K562 (cell line): ENCODE measurements around the gene FBRS. TPM values are rescaled to one million over a fixed set of nuclear protein-coding genes. Genes with fewer than 3 reads are reported as not detected.
"Not testable (repeated sequence)": the region's sequence is repeated elsewhere in the genome, so short reads cannot be mapped to it uniquely, and the experiment has no call there.

ENCODE experiments used
- ATAC-seq: fragments of 200-7000 bp; cut with Tn5 transposase; 3 replicates; pipeline ENCODE4 v1.9.1; 2020; ENCODE audit warnings: moderate library complexity
- BruUV-seq: library from RNA; stranded (reverse); fragments of 400-500 nt; replicated peaks from 2 replicates; lab custom pipeline; 2021; lab: Mats Ljungman, UMichigan
- CTCF ChIA-PET: fragments of 300-600 bp; formaldehyde crosslinking; extraction: SDS; loops from one replicate; lab custom pipeline; 2021; ENCODE audit warnings: low intra/inter-chr PET ratio; lab: Yijun Ruan, JAX
- POLR2A ChIA-PET: fragments of 300-600, 350-650 bp; sonication (Branson Sonifier 250); formaldehyde crosslinking; extraction: SDS; loops from one replicate; lab custom pipeline; 2021; ENCODE audit warnings: antibody characterized with exemption, inconsistent platforms; lab: Yijun Ruan, JAX
- DNase-seq, 4 experiments: peaks; one replicate each; pipeline versions ENCODE4 v3.0.0 to v3.0.0-alpha.2; 2011 to 2018; ENCODE audit warnings: low spot score in 3 of 4, mixed read lengths in 3 of 4; ENCODE audit errors: extremely low read depth in 1 of 4
- FAIRE-seq: peaks from 2 replicates; lab custom pipeline; 2011; peaks lifted over from hg19 to GRCh38; lab: Jason Lieb, UNC
- H2AFZ ChIP-seq: 2 replicates; pipeline ENCODE4 v1.6.0; 2011; ENCODE audit warnings: low read depth, low read length, control low read depth, inconsistent platforms
- H3K27ac ChIP-seq: fragments of 200-600 bp; 3 replicates; pipeline ENCODE4 v1.8.0; 2011; ENCODE audit warnings: low read depth, mild to moderate bottlenecking, control low read depth, inconsistent platforms, low read length, moderate library complexity, mixed read lengths; ENCODE audit errors: extremely low read depth
- H3K27me3 ChIP-seq, 2 experiments: fragments of 300-600 bp in 1 of 2; 2 replicates in 1 of 2; 3 replicates in 1 of 2; pipeline versions ENCODE4 v1.6.0 to v1.8.0; 2011; ENCODE audit warnings: inconsistent platforms in 2 of 2, low read length in 2 of 2, mild to moderate bottlenecking in 1 of 2, mixed read lengths in 1 of 2, moderate library complexity in 1 of 2; ENCODE audit not compliant: control insufficient read depth in 2 of 2, insufficient read depth in 2 of 2
- H3K36me3 ChIP-seq: fragments of 300-600 bp; 3 replicates; pipeline ENCODE4 v1.8.0; 2011; ENCODE audit warnings: mild to moderate bottlenecking, low read length, inconsistent platforms; ENCODE audit not compliant: control insufficient read depth, insufficient read depth
- H3K4me1 ChIP-seq, 2 experiments: fragments of 200-600 bp in 1 of 2; replicated peaks in 1 of 2; 2 replicates in 1 of 2; 3 replicates in 1 of 2; pipeline versions ENCODE4 v1.5.1 to v1.8.0; 2011; ENCODE audit warnings: inconsistent platforms in 2 of 2, low read length in 2 of 2, mild to moderate bottlenecking in 1 of 2, mixed read lengths in 1 of 2, moderate library complexity in 1 of 2; ENCODE audit not compliant: control insufficient read depth in 2 of 2, insufficient read depth in 2 of 2
- H3K4me2 ChIP-seq: 2 replicates; pipeline ENCODE4 v1.6.1; 2011; ENCODE audit warnings: low read length, control low read depth, inconsistent platforms, mixed read lengths; ENCODE audit not compliant: insufficient read depth
- H3K4me3 ChIP-seq: fragments of 200-600 bp; sonication (generic), shearing (Covaris generic); 2 replicates; pipeline ENCODE4 v1.5.1; 2016; ENCODE audit warnings: control low read depth, inconsistent platforms
- H3K79me2 ChIP-seq: fragments of 200-600 bp; 3 replicates; pipeline ENCODE4 v1.8.0; 2011; ENCODE audit warnings: low read length, inconsistent platforms; ENCODE audit not compliant: control insufficient read depth, insufficient read depth
- H3K9ac ChIP-seq, 2 experiments: 2 replicates each; pipeline versions ENCODE4 v1.6.0 to v1.6.1; 2011; ENCODE audit warnings: low read depth in 2 of 2, low read length in 2 of 2, control low read depth in 1 of 2, inconsistent platforms in 1 of 2, mild to moderate bottlenecking in 1 of 2, mixed read lengths in 1 of 2; ENCODE audit not compliant: insufficient read depth in 1 of 2
- H3K9me1 ChIP-seq: one replicate; pipeline ENCODE4 v1.6.0; 2011; ENCODE audit warnings: inconsistent platforms, mild to moderate bottlenecking, low read length, moderate library complexity; ENCODE audit not compliant: control insufficient read depth, insufficient read depth
- H3K9me3 ChIP-seq: replicated peaks from 2 replicates; pipeline ENCODE4 v1.5.1; 2011; ENCODE audit warnings: low read depth, low read length, inconsistent platforms; ENCODE audit not compliant: control insufficient read depth, insufficient read depth
- H4K20me1 ChIP-seq: replicated peaks from 2 replicates; pipeline ENCODE4 v1.6.1; 2011; ENCODE audit warnings: low read length, inconsistent platforms, mixed read lengths; ENCODE audit not compliant: control insufficient read depth, insufficient read depth
- ASH1L ChIP-seq: fragments of 450-650 bp; IDR thresholded peaks from 2 replicates; pipeline ENCODE4 v1.6.1; 2018; ENCODE audit warnings: borderline replicate concordance, mild to moderate bottlenecking, low read depth; ENCODE audit not compliant: partially characterized antibody
- NFE2L1 ChIP-seq: fragments of 450-650 bp; IDR thresholded peaks from 2 replicates; pipeline ENCODE4 v1.6.1; 2016; ENCODE audit warnings: missing genetic modification characterization, low read depth, mild to moderate bottlenecking, missing compliant biosample characterization, moderate library complexity, borderline replicate concordance
- NR4A1 ChIP-seq, 2 experiments: fragments of 250-450 bp in 1 of 2; fragments of 450-650 bp in 1 of 2; sonication (Bioruptor Pico) in 1 of 2; IDR thresholded peaks; 2 replicates each; pipeline versions ENCODE4 v1.4.0 to v1.6.1; 2016 to 2020; ENCODE audit warnings: mild to moderate bottlenecking in 2 of 2, missing compliant biosample characterization in 1 of 2, missing genetic modification characterization in 1 of 2, moderate library complexity in 1 of 2
- RBFOX2 ChIP-seq: fragments of 200-400 bp; formaldehyde crosslinking; IDR thresholded peaks from 2 replicates; pipeline ENCODE4 v1.6.1; 2017; ENCODE audit warnings: low read depth, mild to moderate bottlenecking, low read length, moderate library complexity
- ZBTB43 ChIP-seq: sonication (generic); formaldehyde crosslinking; IDR thresholded peaks from 2 replicates; pipeline ENCODE4 v1.8.0; 2023; ENCODE audit warnings: mild to moderate bottlenecking, missing genetic modification reagents
- WGBS: fragments of 100-300 bp; shearing (Covaris generic); methylation state at CpG from one replicate; pipeline ENCODE4 v1.1.6; 2016; ENCODE audit warnings: low coverage, mixed read lengths; ENCODE audit not compliant: insufficient coverage; ENCODE audit errors: missing lambda C conversion rate; 5-methylcytosine and 5-hydroxymethylcytosine counted together
- in situ Hi-C: fragments of 300-500 bp; cut with MboI; formaldehyde crosslinking; loops from 4 replicates; pipeline ENCODE4 v1.15.0; 2018; ENCODE audit warnings: inconsistent platforms, mixed read lengths
- intact Hi-C: fragments of 100-400 bp; cut with micrococcal nuclease; formaldehyde crosslinking; loops from 2 replicates; pipeline ENCODE4 v1.14.2; 2022
- polyA plus RNA-seq, 8 experiments: library from polyadenylated mRNA; depleted of rRNA in 4 of 8; stranded (reverse) in 5 of 8; unstranded in 3 of 8; fragments of >200 nt; fragmentation: Nextera tagmentation in 2 of 8; fragmentation: Illumina TruSeq in 1 of 8; extraction: Ambion mirVana in 2 of 8; extraction: Trizol in 1 of 8; gene quantifications; 2 replicates each; pipeline versions ENCODE4 v1.2.1 to v1.2.3, GENCODE V29; 2011 to 2014; ENCODE audit warnings: inconsistent platforms in 1 of 8, missing spikeins in 1 of 8
- total RNA-seq, 7 experiments: library from RNA; depleted of rRNA in 6 of 7; stranded (reverse); fragments of >200 nt in 6 of 7; fragmentation: Illumina TruSeq in 2 of 7; extraction: Trizol in 2 of 7; gene quantifications; 2 replicates each; pipeline versions ENCODE4 v1.2.1 to v1.2.3, GENCODE V29; 2011 to 2021; ENCODE audit warnings: low replicate concordance in 1 of 7

Gene FBRS
- total and polyA plus RNA-seq, 9 of the 15 experiments (the other 6 are each of a cell fraction or from before 2014, with no cell fraction given) = 0.32 to 59.5 (median 13.1) TPM

- H3K9me1 ChIP-seq, CTCF ChIA-PET, intact Hi-C loops, H3K9ac ChIP-seq, DNase-seq, H4K20me1 ChIP-seq, H3K4me3 ChIP-seq, ATAC-seq, FAIRE-seq, BruUV-seq, in situ Hi-C loops, H3K27ac ChIP-seq, H3K4me2 ChIP-seq, H3K9me3 ChIP-seq, H2AFZ ChIP-seq, H3K27me3 ChIP-seq: not testable (repeated sequence)
- H3K36me3 ChIP-seq = peaks cover 83% of the 10 kb centered on the region
- H3K4me1 ChIP-seq = peaks cover 11% of the 10 kb centered on the region in 2 experiments
- POLR2A ChIA-PET = interaction anchor here (0.8 to 1.9 kb wide), 2 partner anchors 10 to 14 kb away, joined by 3 to 10 read pairs; no protein-coding TSS in a partner anchor
- H3K79me2 ChIP-seq = peaks cover 48% of the 10 kb centered on the region
- 92% methylated on average over 5 of the region's 12 CpGs for WGBS
Measured at GRCh38 chr16:30703071-30703470, 44.8 kb downstream of the FBRS start.

- ChIA-PET POLR2A (interaction anchor here (0.9 kb wide), 1 partner anchor 71 kb away, joined by 3 read pairs; no protein-coding TSS in a partner anchor), CTCF (no interaction called here)
- 95% methylated on average over 10 of the region's 10 CpGs for WGBS
- H4K20me1 ChIP-seq = 0 out of 2 replicates have a peak, but pooled peaks cover 7% of the 10 kb centered on the region
- no peaks in the 10 kb centered on the region for H3K9me3 ChIP-seq
- DNase-seq (no peak), FAIRE-seq (no peak), ATAC-seq (no peak)
- peaks cover 7 to 11% of the 10 kb centered on the region in 2 experiments for H3K4me1 ChIP-seq
- intact Hi-C loops (no loop called here), in situ Hi-C loops (no loop called here)
- no peak overlapping the region for H3K27ac ChIP-seq
- H3K4me2 ChIP-seq = no peak overlapping the region
- no peaks in the 10 kb centered on the region for H3K27me3 ChIP-seq
- H3K79me2 ChIP-seq = peaks cover 43% of the 10 kb centered on the region
- no peak overlapping the region for H3K4me3 ChIP-seq
- peaks cover 91% of the 10 kb centered on the region for H3K36me3 ChIP-seq
- no peak overlapping the region for H2AFZ ChIP-seq
- H3K9me1 ChIP-seq = no peaks in the 10 kb centered on the region
- H3K9ac ChIP-seq = peak overlapping the region in 1 of 2 experiments; percentile 85; a peak in 2 of 4 replicates
- BruUV-seq = no TSS peak
- TF ChIP-seq ASH1L (no peak), RBFOX2 (peak; percentile 36; the same call in 1 of the 2 replicates), ZBTB43 (no peak), NR4A1 (CRISPR knock-in tag; IDR thresholded peaks at IDR 0.05) (no peak), NR4A1 (tag; IDR thresholded peaks at IDR 0.05) (no peak), NFE2L1 (tag) (no peak)
Measured at GRCh38 chr16:30703971-30704370, 45.7 kb downstream of the FBRS start.
